Measurements from ENCODE around the gene SEMA5A. TPM values are rescaled to one million over a fixed set of nuclear protein-coding genes. Genes with fewer than 3 reads are reported as not detected.

The SEMA5A gene
- total and polyA plus RNA-seq, 2 of the 13 experiments (the other 11 are each of a cell fraction or from before 2014, with no cell fraction given), result 0.01 TPM; not detected in 1

DNA sequence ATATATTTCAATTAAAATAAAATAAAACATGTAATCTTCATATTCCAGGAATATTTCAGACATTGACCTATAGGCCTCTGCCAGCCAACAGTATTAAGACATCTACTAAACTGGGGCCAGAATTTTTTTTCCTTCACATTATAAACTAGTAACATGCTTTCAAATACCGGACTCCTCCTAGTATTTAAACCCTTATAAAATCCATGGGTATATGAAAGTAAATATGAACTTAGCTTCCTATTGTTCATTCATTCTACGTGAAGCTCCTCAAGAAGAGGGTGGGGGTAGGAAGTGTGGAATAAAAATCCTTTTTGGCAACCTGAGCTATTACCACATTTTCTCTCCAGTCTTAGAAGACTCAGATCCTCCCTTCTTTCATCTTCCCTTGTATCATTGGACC is 16.4 kb downstream of the SEMA5A start:
- Histone ChIP-seq H3K27ac (ENCODE audit: extremely low read length, insufficient read depth, low read length) (no peak overlapping the region), H3K9ac (ENCODE audit: insufficient read depth, low read depth, low read length) (no peak overlapping the region), H2AFZ (ENCODE audit: low read length) (no peak overlapping the region), H3K4me1 (ENCODE audit: insufficient read depth, low read length) (no peaks in the 10 kb centered on the region), H3K4me2 (ENCODE audit: low read depth, low read length) (no peak overlapping the region), H3K27me3 (ENCODE audit: control insufficient read depth in 1 of 2, insufficient read depth in 2 of 2, low read length in 2 of 2) (no peaks in the 10 kb centered on the region), H3K36me3 (replicated peaks in 1 of 2; ENCODE audit: control insufficient read depth in 1 of 2, insufficient read depth in 2 of 2, low read length in 2 of 2) (no peaks in the 10 kb centered on the region), H3K4me3 (replicated peaks in 1 of 3; ENCODE audit: insufficient read depth in 1 of 3, low read depth in 2 of 3, low read length in 3 of 3) (no peak overlapping the region), H4K20me1 (ENCODE audit: insufficient read depth, low read length) (no peaks in the 10 kb centered on the region), H3K9me3 (ENCODE audit: low read length) (no peaks in the 10 kb centered on the region), H3K79me2 (ENCODE audit: insufficient read depth, low read length) (no peaks in the 10 kb centered on the region)
- 4% methylated on average over 2 of the region's 2 CpGs for WGBS (ENCODE audit: low lambda C conversion rate)
- DNase-seq (ENCODE audit: low spot score) (no peak), ATAC-seq (no peak), FAIRE-seq (no peak)
- in situ Hi-C loops (cut with HindIII; ENCODE audit: extremely low pct_ligation_motif_present, low pct_unique_long_range_greater_than_20kb), result no loop called here
- TF ChIP-seq MBD4 (IDR thresholded peaks at IDR 0.05; ENCODE audit: borderline replicate concordance, low read length), result no peak
- TF ChIP-seq RBM39 (IDR thresholded peaks at IDR 0.05; ENCODE audit: low read depth, low read length, poor library complexity, severe bottlenecking), result no peak
- TF ChIP-seq, protein P1, sequence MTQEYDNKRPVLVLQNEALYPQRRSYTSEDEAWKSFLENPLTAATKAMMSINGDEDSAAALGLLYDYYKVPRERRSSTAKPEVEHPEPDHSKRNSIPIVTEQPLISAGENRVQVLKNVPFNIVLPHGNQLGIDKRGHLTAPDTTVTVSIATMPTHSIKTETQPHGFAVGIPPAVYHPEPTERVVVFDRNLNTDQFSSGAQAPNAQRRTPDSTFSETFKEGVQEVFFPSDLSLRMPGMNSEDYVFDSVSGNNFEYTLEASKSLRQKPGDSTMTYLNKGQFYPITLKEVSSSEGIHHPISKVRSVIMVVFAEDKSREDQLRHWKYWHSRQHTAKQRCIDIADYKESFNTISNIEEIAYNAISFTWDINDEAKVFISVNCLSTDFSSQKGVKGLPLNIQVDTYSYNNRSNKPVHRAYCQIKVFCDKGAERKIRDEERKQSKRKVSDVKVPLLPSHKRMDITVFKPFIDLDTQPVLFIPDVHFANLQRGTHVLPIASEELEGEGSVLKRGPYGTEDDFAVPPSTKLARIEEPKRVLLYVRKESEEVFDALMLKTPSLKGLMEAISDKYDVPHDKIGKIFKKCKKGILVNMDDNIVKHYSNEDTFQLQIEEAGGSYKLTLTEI (CRISPR knock-in tag; conservative IDR thresholded peaks at IDR 0.05), result no peak
- no peak for TF ChIP-seq MED13 (CRISPR knock-in tag; IDR thresholded peaks at IDR 0.05)
- TF ChIP-seq NRL (CRISPR knock-in tag; IDR thresholded peaks at IDR 0.05; ENCODE audit: borderline replicate concordance), result no peak
- TF ChIP-seq U2AF2 (IDR thresholded peaks at IDR 0.05; ENCODE audit: low read depth, low read length), result no peak
- TF ChIP-seq HNF4G (IDR thresholded peaks at IDR 0.05; ENCODE audit: borderline replicate concordance, low read depth, low read length), result no peak
- no peak for TF ChIP-seq HNF4G (CRISPR knock-in tag; IDR thresholded peaks at IDR 0.05; ENCODE audit: borderline replicate concordance, low read depth)
- TF ChIP-seq MXI1 (IDR thresholded peaks at IDR 0.05; ENCODE audit: borderline replicate concordance, low read depth, low read length), result no peak
- TF ChIP-seq GTF2F1 (IDR thresholded peaks at IDR 0.05; ENCODE audit: low read length), result no peak
- TF ChIP-seq, protein P2, sequence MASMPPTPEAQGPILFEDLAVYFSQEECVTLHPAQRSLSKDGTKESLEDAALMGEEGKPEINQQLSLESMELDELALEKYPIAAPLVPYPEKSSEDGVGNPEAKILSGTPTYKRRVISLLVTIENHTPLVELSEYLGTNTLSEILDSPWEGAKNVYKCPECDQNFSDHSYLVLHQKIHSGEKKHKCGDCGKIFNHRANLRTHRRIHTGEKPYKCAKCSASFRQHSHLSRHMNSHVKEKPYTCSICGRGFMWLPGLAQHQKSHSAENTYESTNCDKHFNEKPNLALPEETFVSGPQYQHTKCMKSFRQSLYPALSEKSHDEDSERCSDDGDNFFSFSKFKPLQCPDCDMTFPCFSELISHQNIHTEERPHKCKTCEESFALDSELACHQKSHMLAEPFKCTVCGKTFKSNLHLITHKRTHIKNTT (CRISPR knock-in tag; IDR thresholded peaks at IDR 0.05), result no peak
- no peak for TF ChIP-seq CREM (IDR thresholded peaks at IDR 0.05)
- TF ChIP-seq CREM (CRISPR knock-in tag; IDR thresholded peaks at IDR 0.05), result no peak
- POLR2A ChIA-PET, result no interaction called here
- intact Hi-C loops (cut with micrococcal nuclease; ENCODE audit: unreplicated experiment), result no loop called here
- CTCF ChIA-PET (ENCODE audit: low intra/inter-chr PET ratio, low total read pairs), result no interaction called here
- BruUV-seq (replicated peaks), result no TSS peak
